HepG2 (cell line): ENCODE measurements around the gene PKIG. TPM values are rescaled to one million over a fixed set of nuclear protein-coding genes. Genes with fewer than 3 reads are reported as not detected.

Source experiments
- FOXC1 ChIP-seq: sonication (generic); formaldehyde crosslinking; IDR thresholded peaks from 2 replicates; pipeline ENCODE4 v1.8.0; 2022; ENCODE audit warnings: mild to moderate bottlenecking, missing genetic modification reagents, borderline replicate concordance
- FOXK1 ChIP-seq: sonication (generic); formaldehyde crosslinking; IDR thresholded peaks from 2 replicates; pipeline ENCODE4 v1.4.0; 2020; ENCODE audit warnings: low read depth, missing genetic modification reagents, borderline replicate concordance
- HMGXB4 ChIP-seq, 2 experiments: sonication (generic) in 1 of 2; formaldehyde crosslinking in 1 of 2; IDR thresholded peaks; 2 replicates each; pipeline versions ENCODE4 v1.4.0 to v1.6.1; 2018 to 2020; ENCODE audit warnings: missing genetic modification reagents in 2 of 2, borderline replicate concordance in 1 of 2, low read depth in 1 of 2, mild to moderate bottlenecking in 1 of 2, missing biosample characterization in 1 of 2
- HNF1B ChIP-seq: sonication (generic); formaldehyde crosslinking; IDR thresholded peaks from 2 replicates; pipeline ENCODE4 v1.5.1; 2020; ENCODE audit warnings: mild to moderate bottlenecking, moderate library complexity, missing genetic modification reagents
- IRF1 ChIP-seq: sonication (generic); formaldehyde crosslinking; IDR thresholded peaks from 2 replicates; pipeline ENCODE4 v1.4.0; 2020; ENCODE audit warnings: low read depth, mild to moderate bottlenecking, missing genetic modification reagents
- JUNB ChIP-seq: sonication (generic); formaldehyde crosslinking; IDR thresholded peaks from 2 replicates; pipeline ENCODE4 v1.8.0; 2022; ENCODE audit warnings: missing genetic modification reagents, mild to moderate bottlenecking, borderline replicate concordance
- KDM5A ChIP-seq: fragments of 200-600 bp; sonication (generic); IDR thresholded peaks from 2 replicates; pipeline ENCODE4 v1.7.0; 2018; ENCODE audit warnings: antibody characterized with exemption, mild to moderate bottlenecking, low read length, borderline replicate concordance
- MAFK ChIP-seq, 2 experiments: IDR thresholded peaks in 1 of 2; conservative IDR thresholded peaks in 1 of 2; 2 replicates each; pipeline ENCODE4 v1.6.1; 2011; ENCODE audit warnings: improper control_type of control experiment in 2 of 2, low read length in 2 of 2
- MTA1 ChIP-seq: sonication (generic); formaldehyde crosslinking; IDR thresholded peaks from 2 replicates; pipeline ENCODE4 v1.4.0; 2020; ENCODE audit warnings: missing genetic modification reagents, mild to moderate bottlenecking, borderline replicate concordance
- NONO ChIP-seq, 2 experiments: fragments of 450-650 bp in 1 of 2; sonication (generic) in 1 of 2; formaldehyde crosslinking in 1 of 2; IDR thresholded peaks in 1 of 2; conservative IDR thresholded peaks in 1 of 2; 2 replicates each; pipeline versions ENCODE4 v1.6.1 to v1.8.0; 2017 to 2022; ENCODE audit warnings: mild to moderate bottlenecking in 1 of 2, missing genetic modification reagents in 1 of 2, moderate library complexity in 1 of 2
- RORA ChIP-seq: sonication (generic); formaldehyde crosslinking; IDR thresholded peaks from 2 replicates; pipeline ENCODE4 v1.5.0; 2020; ENCODE audit warnings: mild to moderate bottlenecking, missing genetic modification reagents, moderate library complexity
- SMARCC2 ChIP-seq: fragments of 450-650 bp; IDR thresholded peaks from 2 replicates; pipeline ENCODE4 v1.6.1; 2017; ENCODE audit warnings: antibody characterized with exemption, mild to moderate bottlenecking
- ZFP36L2 ChIP-seq: sonication (generic); formaldehyde crosslinking; IDR thresholded peaks from 2 replicates; pipeline ENCODE4 v1.4.0; 2020; ENCODE audit warnings: missing genetic modification reagents
- ZNF18 ChIP-seq: sonication (generic); formaldehyde crosslinking; IDR thresholded peaks from 2 replicates; pipeline ENCODE4 v1.8.0; 2022; ENCODE audit warnings: mild to moderate bottlenecking, missing genetic modification reagents; ENCODE audit not compliant: insufficient replicate concordance
- ZNF292 ChIP-seq: sonication (generic); formaldehyde crosslinking; IDR thresholded peaks from 2 replicates; pipeline ENCODE4 v1.8.1; 2022; ENCODE audit warnings: mild to moderate bottlenecking, low read depth, missing genetic modification reagents, borderline replicate concordance
- ZNF296 ChIP-seq: sonication (generic); formaldehyde crosslinking; conservative IDR thresholded peaks from 2 replicates; pipeline ENCODE4 v1.5.0; 2020; ENCODE audit warnings: mild to moderate bottlenecking, missing genetic modification reagents
- ZNF33A ChIP-seq: sonication (generic); formaldehyde crosslinking; IDR thresholded peaks from 2 replicates; pipeline ENCODE4 v1.5.1; 2020; ENCODE audit warnings: missing genetic modification reagents, mild to moderate bottlenecking, moderate library complexity, borderline replicate concordance
- ZNF430 ChIP-seq: sonication (generic); formaldehyde crosslinking; IDR thresholded peaks from 2 replicates; pipeline ENCODE4 v1.9.0; 2021; ENCODE audit warnings: mild to moderate bottlenecking, missing genetic modification reagents
- ZNF484 ChIP-seq: sonication (generic); formaldehyde crosslinking; IDR thresholded peaks from 2 replicates; pipeline ENCODE4 v1.5.1; 2020; ENCODE audit warnings: mild to moderate bottlenecking, low read depth, missing genetic modification reagents, borderline replicate concordance
- ZNF616 ChIP-seq: sonication (generic); formaldehyde crosslinking; IDR thresholded peaks from 2 replicates; pipeline ENCODE4 v1.5.0; 2020; ENCODE audit warnings: low read depth, mild to moderate bottlenecking, missing genetic modification reagents
- ZNF724P ChIP-seq: sonication (generic); formaldehyde crosslinking; IDR thresholded peaks from 2 replicates; pipeline ENCODE4 v1.8.0; 2022; ENCODE audit warnings: missing genetic modification reagents, borderline replicate concordance
- polyA plus RNA-seq, 8 experiments: library from polyadenylated mRNA; depleted of rRNA in 3 of 8; stranded (reverse) in 7 of 8; unstranded in 1 of 8; fragments of >200 nt; fragmentation: Illumina TruSeq in 4 of 8; extraction: Trizol in 4 of 8; gene quantifications; 2 replicates each; pipeline versions ENCODE4 v1.2.1 to v1.2.3, GENCODE V29; 2011 to 2016; ENCODE audit warnings: low read depth in 4 of 8, missing spikeins in 1 of 8, mixed read lengths in 1 of 8; ENCODE audit not compliant: insufficient read depth in 1 of 8
- total RNA-seq, 5 experiments: library from RNA; depleted of rRNA; stranded (reverse); fragments of >200 nt; fragmentation: Illumina TruSeq; extraction: Trizol; gene quantifications; 2 replicates each; pipeline ENCODE4 v1.2.3, GENCODE V29; 2016; ENCODE audit warnings: low read depth in 1 of 5

PKIG gene
- total and polyA plus RNA-seq, 2 of the 13 experiments (the other 11 are each of a cell fraction or from before 2014, with no cell fraction given) = 30.8 to 44.5 TPM

- peak; percentile 70 for TF ChIP-seq ZNF18
- TF ChIP-seq MTA1 (CRISPR knock-in tag) = peak; percentile 49; the same call in 1 of the 2 replicates
- no peak for TF ChIP-seq MAFK (conservative IDR thresholded peaks at IDR 0.05 in 1 of 2, IDR thresholded peaks at IDR 0.05 in 1 of 2; ENCODE audit: low read length in 2 of 2)
- TF ChIP-seq ZNF484 = peak; percentile 62; the same call in 1 of the 2 replicates
- TF ChIP-seq ZNF724P (CRISPR knock-in tag) = peak; percentile 84; the same call in 1 of the 2 replicates
- TF ChIP-seq ZNF296 (CRISPR knock-in tag) = no peak
- no peak for TF ChIP-seq IRF1
- 0 out of 2 replicates have a peak, but pooled peaks have one; percentile 71 for TF ChIP-seq ZNF33A (CRISPR knock-in tag)
- TF ChIP-seq ZNF616 = no peak
- peak; percentile 66; the same call in 1 of the 2 replicates for TF ChIP-seq FOXK1 (CRISPR knock-in tag)
- peak; percentile 69; the same call in 1 of the 2 replicates for TF ChIP-seq ZNF292 (CRISPR knock-in tag)
- no peak for TF ChIP-seq SMARCC2
- TF ChIP-seq ZNF430 = peak; percentile 74; the same call in 1 of the 2 replicates
- TF ChIP-seq JUNB = no peak
- TF ChIP-seq HNF1B = peak; percentile 83
- no peak for TF ChIP-seq NONO (IDR thresholded peaks at IDR 0.05)
- TF ChIP-seq NONO (CRISPR knock-in tag; conservative IDR thresholded peaks at IDR 0.05) = peak; percentile 74; the same call in 1 of the 2 replicates
- TF ChIP-seq RORA (CRISPR knock-in tag) = no peak
- TF ChIP-seq ZFP36L2 (CRISPR knock-in tag) = no peak; the same call in 1 of the 2 replicates
- TF ChIP-seq FOXC1 = peak; percentile 85
- TF ChIP-seq HMGXB4 (CRISPR knock-in tag; IDR thresholded peaks at IDR 0.05; ENCODE audit: borderline replicate concordance in 1 of 2, low read depth in 1 of 2) = peak; percentile 98
- peak; percentile 49; the same call in 1 of the 2 replicates for TF ChIP-seq KDM5A
These were observed 27.3 kb downstream of the PKIG start (continued) for GRCh38 chr20:44609516-44610312.
